Right lobe of liver (tissue), 6 donors: ENCODE results near the gene KIF27. TPM values are rescaled to one million over a fixed set of nuclear protein-coding genes. Genes with fewer than 3 reads are reported as not detected.
"Not testable (repeated sequence)": the region's sequence is repeated elsewhere in the genome, so short reads cannot be mapped to it uniquely, and the experiment has no call there.

ENCODE experiments used
- ATAC-seq, 4 donors: fragments of 200-7000 bp; cut with Tn5 transposase; one replicate each; pipeline ENCODE4 v1.9.1; 2020; ENCODE audit warnings: mild to moderate bottlenecking in 4 of 4, moderate library complexity in 4 of 4
- DNase-seq, 3 donors: peaks; one replicate each; pipeline ENCODE4 v3.0.0-alpha.2; 2020
- H3K27ac ChIP-seq, 3 donors: fragments of 200-600 bp; one replicate each; pipeline ENCODE4 v1.8.0; 2022
- H3K27me3 ChIP-seq, 2 donors: fragments of 200-600 bp; one replicate each; pipeline ENCODE4 v1.8.0; 2022
- H3K36me3 ChIP-seq, 4 donors: fragments of 200-600 bp; sonication (generic) in 1 of 4; one replicate each; pipeline versions ENCODE4 v1.5.1 to v1.8.0; 2017 to 2022; ENCODE audit warnings: control low read depth in 1 of 4
- H3K4me1 ChIP-seq, 4 donors: fragments of 200-600 bp; sonication (generic) in 1 of 4; one replicate each; pipeline versions ENCODE4 v1.5.1 to v1.8.0; 2017 to 2022; ENCODE audit warnings: control low read depth in 1 of 4
- H3K4me3 ChIP-seq, 3 donors: fragments of 200-600 bp; one replicate each; pipeline ENCODE4 v1.8.0; 2022
- H3K9me3 ChIP-seq, 4 donors: fragments of 200-600 bp; sonication (generic) in 1 of 4; one replicate each; pipeline versions ENCODE4 v1.5.1 to v1.8.0; 2017 to 2022; ENCODE audit warnings: control low read depth in 1 of 4
- CTCF ChIP-seq, 4 donors: fragments of 200-600 bp in 3 of 4; fragments of 450-650 bp in 1 of 4; IDR thresholded peaks; one replicate each; pipeline versions ENCODE4 v1.5.1 to v1.8.0; 2016 to 2022; ENCODE audit warnings: antibody characterized with exemption in 4 of 4, mild to moderate bottlenecking in 2 of 4
- POLR2A ChIP-seq: fragments of 450-650 bp; IDR thresholded peaks from one replicate; pipeline ENCODE4 v1.6.1; 2017; ENCODE audit warnings: antibody characterized with exemption, mild to moderate bottlenecking
- WGBS: methylation state at CpG from one replicate; pipeline ENCODE4 v1.1.6; 2018; ENCODE audit warnings: low coverage, low lambda C conversion rate; ENCODE audit not compliant: insufficient coverage; ENCODE audit errors: missing lambda C conversion rate; 5-methylcytosine and 5-hydroxymethylcytosine counted together
- intact Hi-C, 2 donors: fragments of 100-400 bp; cut with DNase I; formaldehyde crosslinking; loops; one replicate each; pipeline versions ENCODE4 v1.11.2 to v1.14.1; 2022
- total RNA-seq, 6 experiments: library from RNA; depleted of rRNA in 2 of 6; stranded (reverse); fragments of >200 nt in 2 of 6; fragmentation: NEBNext Ultra II Directional in 3 of 6; extraction: Animal tissue kit (Norgen Biotek cat#: 25700) in 3 of 6; gene quantifications; one replicate each; pipeline versions ENCODE4 v1.1.0 to v1.2.4, GENCODE V29; 2016 to 2023
- donor health status: DM: no; HTN: yes; CAD: no.
- donor health status: DM: no; HTN: no; CAD: no.
- donor health status: DM: no; HTN: no; CAD: no.
- donor health status: DM: no; HTN: yes; CAD: no.
- donor health status: DM: no; HTN: yes; CAD: no.

KIF27 gene
- total RNA-seq, 6 experiments from 2014 or later: 1.1 to 2.8 (median 2.2) TPM

DNA sequence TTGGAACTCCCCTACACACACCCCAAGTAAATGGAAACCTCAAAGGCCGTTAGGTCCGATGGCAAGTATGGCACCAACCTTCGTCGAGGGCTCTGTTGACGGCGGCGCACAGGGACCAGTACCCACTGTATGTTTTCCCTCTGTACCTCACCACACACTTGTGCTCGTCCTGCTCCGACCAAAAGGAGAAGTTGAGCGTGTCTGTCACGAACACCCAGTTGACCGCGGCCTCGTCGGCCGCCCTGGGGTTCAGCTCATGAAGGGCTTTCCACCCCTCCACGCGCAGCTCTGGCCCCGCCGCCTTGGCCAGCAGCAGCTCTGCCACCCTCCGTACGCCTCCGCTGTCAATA, 34.8 kb upstream of the KIF27 start:
- H3K36me3 ChIP-seq: peaks cover 0 to 4% (median 3%) of the 10 kb centered on the region in 4 donors
- intact Hi-C loops: no loop called here
- peak; percentile 58 to 64 (median 62) for ATAC-seq
- TF ChIP-seq CTCF (IDR thresholded peaks at IDR 0.05): no peak
- TF ChIP-seq POLR2A: no peak
- H3K9me3 ChIP-seq: no peaks in the 10 kb centered on the region
- no peaks in the 10 kb centered on the region for H3K27me3 ChIP-seq
- peak overlapping the region; percentile 73 to 93 (median 90) for H3K27ac ChIP-seq
- peaks cover 0 to 17% (median 0%) of the 10 kb centered on the region in 4 donors for H3K4me1 ChIP-seq
- peak in 1 of 3 donors; percentile 80 for DNase-seq
- H3K4me3 ChIP-seq: peak overlapping the region; percentile 74 to 81 (median 76)
- WGBS: 0% methylated on average over 11 of the region's 23 CpGs

GRCh38 chr9:83948096-83948495, 26.9 kb upstream of the KIF27 start:
- H3K27ac ChIP-seq, DNase-seq, H3K27me3 ChIP-seq, H3K36me3 ChIP-seq, H3K9me3 ChIP-seq, ATAC-seq, H3K4me1 ChIP-seq, H3K4me3 ChIP-seq, intact Hi-C loops: not testable (repeated sequence)
- WGBS: no CpG with 5 or more reads among the region's 39 CpGs

- 8% methylated on average over 5 of the region's 5 CpGs for WGBS
- Histone ChIP-seq H3K27ac (no peak overlapping the region), H3K9me3 (no peaks in the 10 kb centered on the region), H3K4me3 (no peak overlapping the region), H3K4me1 (peaks cover 0 to 9% (median 2%) of the 10 kb centered on the region in 4 donors), H3K36me3 (peaks cover 0 to 11% (median 2%) of the 10 kb centered on the region in 4 donors), H3K27me3 (no peaks in the 10 kb centered on the region)
- ATAC-seq (peak; percentile 64 to 78 (median 66)), DNase-seq (no peak)
- TF ChIP-seq CTCF (IDR thresholded peaks at IDR 0.05): no peak
- TF ChIP-seq POLR2A: no peak
- intact Hi-C loops: no loop called here
These were observed 19.5 kb upstream of the KIF27 start for GRCh38 chr9:83940590-83941303.

DNA sequence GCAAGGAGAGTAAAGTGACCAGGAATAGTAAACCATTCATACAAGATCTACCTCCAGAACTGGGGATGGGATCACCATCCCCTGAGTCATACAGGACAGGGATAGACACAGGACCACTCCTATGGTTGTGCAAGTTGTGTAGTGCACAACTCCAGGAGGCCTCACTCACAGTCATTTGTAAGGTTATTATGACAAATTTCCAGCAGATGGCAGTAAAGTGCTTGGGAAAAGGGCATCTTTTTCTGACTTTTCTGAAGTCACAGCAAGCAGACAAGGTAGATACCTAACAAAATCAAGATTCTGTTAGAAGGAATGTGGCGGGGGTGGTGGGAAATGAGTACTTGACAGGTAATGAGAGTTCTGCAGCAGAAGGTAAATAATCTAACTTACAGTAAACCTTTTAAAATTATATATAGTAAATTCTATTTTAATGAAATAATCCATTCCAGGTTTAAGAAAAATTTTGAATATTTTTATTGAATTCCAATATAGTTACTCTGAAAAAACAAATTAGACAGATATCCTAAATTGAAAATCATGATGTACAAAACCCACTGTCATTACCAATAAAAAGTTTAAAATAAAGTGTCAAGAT, 16.7 kb upstream of the KIF27 start:
- intact Hi-C loops: loop anchor here (5.0 to 10.0 kb wide), 4 partner anchors 234 to 327 kb away; no protein-coding TSS in a partner anchor
- H3K4me1 ChIP-seq: peaks cover 0 to 28% (median 8%) of the 10 kb centered on the region in 4 donors
- H3K27ac ChIP-seq: no peak overlapping the region
- H3K9me3 ChIP-seq: no peaks in the 10 kb centered on the region
- H3K4me3 ChIP-seq: no peak overlapping the region
- H3K36me3 ChIP-seq: peaks cover 0 to 5% (median 2%) of the 10 kb centered on the region in 4 donors
- no peaks in the 10 kb centered on the region for H3K27me3 ChIP-seq
- ATAC-seq (peak; percentile 63 to 73 (median 65)), DNase-seq (no peak)
- WGBS: 52% methylated on average over 1 of the region's 1 CpG
- TF ChIP-seq POLR2A (no peak), CTCF (IDR thresholded peaks at IDR 0.05) (peak; percentile 62 to 75 (median 72))

- ATAC-seq: no peak
- TF ChIP-seq CTCF (IDR thresholded peaks at IDR 0.05): no peak
- no peak for TF ChIP-seq POLR2A
- 88% methylated on average over 6 of the region's 6 CpGs for WGBS
These were observed 15.3 kb upstream of the KIF27 start for GRCh38 chr9:83936523-83936922.

More at GRCh38 chr9:83936523-83936922, 15.3 kb upstream of the KIF27 start:
- intact Hi-C loops: loop anchor here (5.0 to 10.0 kb wide), 4 partner anchors 236 to 328 kb away; no protein-coding TSS in a partner anchor
- peaks cover 0 to 28% (median 8%) of the 10 kb centered on the region in 4 donors for H3K4me1 ChIP-seq
- H3K27me3 ChIP-seq: no peaks in the 10 kb centered on the region
- H3K9me3 ChIP-seq: no peaks in the 10 kb centered on the region
- H3K36me3 ChIP-seq: peaks cover 0 to 4% (median 0%) of the 10 kb centered on the region in 4 donors
- H3K27ac ChIP-seq: no peak overlapping the region
- H3K4me3 ChIP-seq: no peak overlapping the region
- no peak for DNase-seq
